Testis (tissue), 2 donors: ENCODE data around the gene CTSE.

ENCODE experiments used
- POLR2A ChIP-seq: fragments of 450-650 bp; IDR thresholded peaks from one replicate; pipeline ENCODE4 v1.6.1; 2017; ENCODE audit warnings: antibody characterized with exemption, mild to moderate bottlenecking, moderate library complexity
- TF ChIP-seq, protein P1 (sequence below), 3 experiments: fragments of 450-650 bp in 2 of 3; fragments of 200-600 bp in 1 of 3; sonication (generic) in 1 of 3; IDR thresholded peaks; one replicate each; pipeline ENCODE4 v1.5.1; 2016 to 2019; ENCODE audit warnings: antibody characterized with exemption in 3 of 3, mild to moderate bottlenecking in 2 of 3, moderate library complexity in 1 of 3

DNA sequence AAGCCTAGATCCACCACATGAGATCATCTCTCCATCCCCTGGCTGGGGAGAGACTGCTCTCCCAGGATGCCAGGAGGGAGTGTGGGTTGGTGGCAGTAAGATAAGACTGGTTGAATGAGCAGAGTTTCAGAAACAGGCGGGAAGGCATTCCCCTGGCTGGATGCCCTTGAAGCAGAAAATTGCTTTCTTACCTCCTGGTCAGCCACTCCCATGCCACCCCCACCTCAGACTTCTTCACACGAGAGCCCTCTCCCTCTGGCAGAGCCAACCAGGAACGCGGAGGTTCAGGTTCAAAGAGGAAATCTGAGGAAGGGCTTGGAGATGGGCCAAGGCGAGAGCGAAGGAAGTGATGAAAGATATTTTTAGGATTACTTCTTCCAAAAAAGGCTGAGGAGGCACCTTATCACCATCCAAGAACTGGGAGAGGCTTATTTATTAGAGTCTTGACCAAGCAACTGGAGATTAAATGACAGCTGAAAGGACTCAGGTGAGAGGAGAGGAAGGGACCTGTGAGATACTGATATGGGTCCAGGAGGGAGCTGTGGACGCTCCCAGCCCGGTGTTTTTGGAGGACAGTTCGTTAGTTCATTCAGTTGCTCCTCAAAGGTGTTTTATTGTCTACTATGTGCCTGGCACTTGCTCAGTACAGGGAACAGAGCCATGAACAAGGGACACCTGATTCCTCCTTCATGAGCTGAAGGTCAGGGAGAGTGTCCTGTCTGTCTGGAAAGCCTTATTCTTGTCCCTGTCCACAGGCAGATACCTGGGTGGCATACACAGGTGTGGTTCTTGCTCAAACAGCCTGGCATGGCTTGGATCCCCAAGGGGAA is 61.5 kb downstream of the CTSE start:
- TF ChIP-seq, protein P1, sequence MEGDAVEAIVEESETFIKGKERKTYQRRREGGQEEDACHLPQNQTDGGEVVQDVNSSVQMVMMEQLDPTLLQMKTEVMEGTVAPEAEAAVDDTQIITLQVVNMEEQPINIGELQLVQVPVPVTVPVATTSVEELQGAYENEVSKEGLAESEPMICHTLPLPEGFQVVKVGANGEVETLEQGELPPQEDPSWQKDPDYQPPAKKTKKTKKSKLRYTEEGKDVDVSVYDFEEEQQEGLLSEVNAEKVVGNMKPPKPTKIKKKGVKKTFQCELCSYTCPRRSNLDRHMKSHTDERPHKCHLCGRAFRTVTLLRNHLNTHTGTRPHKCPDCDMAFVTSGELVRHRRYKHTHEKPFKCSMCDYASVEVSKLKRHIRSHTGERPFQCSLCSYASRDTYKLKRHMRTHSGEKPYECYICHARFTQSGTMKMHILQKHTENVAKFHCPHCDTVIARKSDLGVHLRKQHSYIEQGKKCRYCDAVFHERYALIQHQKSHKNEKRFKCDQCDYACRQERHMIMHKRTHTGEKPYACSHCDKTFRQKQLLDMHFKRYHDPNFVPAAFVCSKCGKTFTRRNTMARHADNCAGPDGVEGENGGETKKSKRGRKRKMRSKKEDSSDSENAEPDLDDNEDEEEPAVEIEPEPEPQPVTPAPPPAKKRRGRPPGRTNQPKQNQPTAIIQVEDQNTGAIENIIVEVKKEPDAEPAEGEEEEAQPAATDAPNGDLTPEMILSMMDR (IDR thresholded peaks at IDR 0.05) = no peak
- no peak for TF ChIP-seq POLR2A
